CD4-positive, alpha-beta T cell treated with Interleukin-15 for 4 hours (primary cell): Measurements from ENCODE around the gene OR1J2.

Source experiments
- DNase-seq: peaks from one replicate; pipeline ENCODE4 v3.0.0-alpha.2; 2020; ENCODE audit warnings: low spot score

Gene OR1J2

GRCh38 chr9:122551371-122551770 lies 40.8 kb downstream of the OR1J2 start:
- no peak for DNase-seq

DNA sequence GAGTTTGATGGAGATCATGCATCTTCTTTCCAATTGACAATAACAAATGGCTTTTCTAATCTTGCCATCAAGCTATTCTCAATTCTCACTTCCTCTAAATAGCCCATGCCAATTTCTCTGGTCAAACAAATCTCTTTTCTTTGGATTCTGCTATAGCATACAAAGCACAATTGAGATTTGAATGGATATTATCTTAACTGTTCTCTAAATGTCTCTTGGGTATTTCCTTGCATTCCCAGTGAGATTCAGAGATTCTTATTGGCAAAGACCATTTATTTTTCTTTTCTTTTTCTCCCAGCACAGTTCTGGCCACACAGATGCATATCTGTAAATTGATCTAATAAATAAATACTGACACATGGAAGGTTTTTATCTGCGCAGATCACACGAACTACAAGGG lies 42.2 kb downstream of the OR1J2 start, which contains the start of gene OR1N2:
OR1N2 (plus strand) TSS at position 301 of the 400 bp plus-strand sequence. CDS start 100 bp downstream, outside the sequence.
- DNase-seq: no peak
